K562 (cell line): ENCODE measurements around the gene CD68. TPM values are rescaled to one million over a fixed set of nuclear protein-coding genes. Genes with fewer than 3 reads are reported as not detected.
A peak's percentile ranks its signal among the peaks of the same experiment; 100 is the strongest.

Source experiments
- ARID1B ChIP-seq: fragments of 450-650 bp; IDR thresholded peaks from 2 replicates; pipeline ENCODE4 v1.6.1; 2016; ENCODE audit warnings: antibody characterized with exemption, mild to moderate bottlenecking, inconsistent platforms
- BACH1 ChIP-seq: fragments of 200-800 bp; sonication (Bioruptor generic); IDR thresholded peaks from 2 replicates; pipeline ENCODE4 v1.6.1; 2016; ENCODE audit warnings: missing genetic modification characterization, missing compliant biosample characterization
- CREBBP ChIP-seq: IDR thresholded peaks from one replicate; pipeline ENCODE4 v1.6.1; 2012; ENCODE audit warnings: low read depth, mild to moderate bottlenecking, control low read depth, inconsistent platforms, low read length
- CTBP1 ChIP-seq: fragments of 450-650 bp; IDR thresholded peaks from 2 replicates; pipeline ENCODE4 v1.6.1; 2016; ENCODE audit warnings: borderline replicate concordance
- EHMT2 ChIP-seq: fragments of 450-650 bp; IDR thresholded peaks from 2 replicates; pipeline ENCODE4 v1.6.1; 2018; ENCODE audit warnings: antibody characterized with exemption
- FOXK1 ChIP-seq: sonication (generic); formaldehyde crosslinking; IDR thresholded peaks from 2 replicates; pipeline ENCODE4 v1.8.0; 2022; ENCODE audit warnings: missing genetic modification reagents, mild to moderate bottlenecking, borderline replicate concordance
- GTF2B ChIP-seq: IDR thresholded peaks from 2 replicates; pipeline ENCODE4 v1.6.1; 2011; ENCODE audit not compliant: insufficient read length; ENCODE audit errors: extremely low read depth
- MYBL2 ChIP-seq, 2 experiments: fragments of 450-650 bp in 1 of 2; sonication (generic) in 1 of 2; formaldehyde crosslinking in 1 of 2; IDR thresholded peaks; 2 replicates each; pipeline versions ENCODE4 v1.6.1 to v1.8.1; 2017 to 2022; ENCODE audit warnings: borderline replicate concordance in 1 of 2, inconsistent platforms in 1 of 2, low read depth in 1 of 2, mild to moderate bottlenecking in 1 of 2, missing genetic modification reagents in 1 of 2, moderate library complexity in 1 of 2
- MYNN ChIP-seq, 2 experiments: sonication (generic); formaldehyde crosslinking in 1 of 2; IDR thresholded peaks; 2 replicates each; pipeline versions ENCODE4 v1.5.0 to v1.6.1; 2016 to 2020; ENCODE audit warnings: antibody characterized with exemption in 1 of 2, missing genetic modification reagents in 1 of 2
- NRF1 ChIP-seq, 2 experiments: fragments of 450-650 bp; IDR thresholded peaks in 1 of 2; conservative IDR thresholded peaks in 1 of 2; 2 replicates each; pipeline ENCODE4 v1.6.1; 2014; ENCODE audit warnings: mild to moderate bottlenecking in 2 of 2
- PML ChIP-seq: IDR thresholded peaks from 2 replicates; pipeline ENCODE4 v1.6.1; 2012; ENCODE audit warnings: low read length, inconsistent platforms
- POLR2AphosphoS2 ChIP-seq: IDR thresholded peaks from 2 replicates; pipeline ENCODE4 v1.6.1; 2012; ENCODE audit warnings: low read length, improper control_type of control experiment
- POLR3A ChIP-seq: IDR thresholded peaks from 2 replicates; pipeline ENCODE4 v1.6.1; 2011; ENCODE audit warnings: borderline replicate concordance, mild to moderate bottlenecking, moderate library complexity; ENCODE audit not compliant: insufficient read length, insufficient read depth; ENCODE audit errors: extremely low read depth
- SMAD3 ChIP-seq: fragments of 450-650 bp; formaldehyde crosslinking; conservative IDR thresholded peaks from 2 replicates; pipeline ENCODE4 v1.4.0; 2020; ENCODE audit warnings: mild to moderate bottlenecking
- SMAD4 ChIP-seq: fragments of 250-450 bp; sonication (Bioruptor Pico); conservative IDR thresholded peaks from 2 replicates; pipeline ENCODE4 v1.8.0; 2021; ENCODE audit warnings: inconsistent platforms, mild to moderate bottlenecking, moderate library complexity
- SP1 ChIP-seq: sonication (generic); formaldehyde crosslinking; IDR thresholded peaks from 2 replicates; pipeline ENCODE4 v1.8.1; 2022; ENCODE audit warnings: mild to moderate bottlenecking, missing genetic modification reagents
- YY1 ChIP-seq, 3 experiments: IDR thresholded peaks; 2 replicates each; pipeline ENCODE4 v1.6.1; 2011; ENCODE audit warnings: low read length in 2 of 3, mild to moderate bottlenecking in 2 of 3, moderate library complexity in 2 of 3, borderline replicate concordance in 1 of 3, control low read depth in 1 of 3, low read depth in 1 of 3; ENCODE audit not compliant: insufficient read depth in 3 of 3, insufficient replicate concordance in 2 of 3, control insufficient read depth in 1 of 3, insufficient read length in 1 of 3; ENCODE audit errors: extremely low read depth in 1 of 3
- ZNF197 ChIP-seq: fragments of 200-800 bp; sonication (Bioruptor generic); IDR thresholded peaks from 2 replicates; pipeline ENCODE4 v1.6.1; 2016; ENCODE audit warnings: low read depth, missing genetic modification characterization, missing compliant biosample characterization
- ZNF232 ChIP-seq: sonication (generic); formaldehyde crosslinking; IDR thresholded peaks from 2 replicates; pipeline ENCODE4 v1.8.0; 2022; ENCODE audit warnings: mild to moderate bottlenecking, missing genetic modification reagents
- ZNF561 ChIP-seq: fragments of 450-650 bp; formaldehyde crosslinking; conservative IDR thresholded peaks from 2 replicates; pipeline ENCODE4 v1.4.0; 2020; ENCODE audit warnings: mild to moderate bottlenecking, moderate library complexity
- ZSCAN32 ChIP-seq: fragments of 450-650 bp; formaldehyde crosslinking; IDR thresholded peaks from 2 replicates; pipeline ENCODE4 v1.4.0; 2020; ENCODE audit warnings: mild to moderate bottlenecking, moderate library complexity
- polyA plus RNA-seq, 8 experiments: library from polyadenylated mRNA; depleted of rRNA in 4 of 8; stranded (reverse) in 5 of 8; unstranded in 3 of 8; fragments of >200 nt; fragmentation: Nextera tagmentation in 2 of 8; fragmentation: Illumina TruSeq in 1 of 8; extraction: Ambion mirVana in 2 of 8; extraction: Trizol in 1 of 8; gene quantifications; 2 replicates each; pipeline versions ENCODE4 v1.2.1 to v1.2.3, GENCODE V29; 2011 to 2014; ENCODE audit warnings: inconsistent platforms in 1 of 8, missing spikeins in 1 of 8
- total RNA-seq, 7 experiments: library from RNA; depleted of rRNA in 6 of 7; stranded (reverse); fragments of >200 nt in 6 of 7; fragmentation: Illumina TruSeq in 2 of 7; extraction: Trizol in 2 of 7; gene quantifications; 2 replicates each; pipeline versions ENCODE4 v1.2.1 to v1.2.3, GENCODE V29; 2011 to 2021; ENCODE audit warnings: low replicate concordance in 1 of 7
- TF ChIP-seq, protein P1 (sequence below): sonication (generic); formaldehyde crosslinking; IDR thresholded peaks from 2 replicates; pipeline ENCODE4 v1.8.0; 2022; ENCODE audit warnings: mild to moderate bottlenecking, missing genetic modification reagents, borderline replicate concordance
- TF ChIP-seq, protein P2 (sequence below): fragments of 450-650 bp; IDR thresholded peaks from 2 replicates; pipeline ENCODE4 v1.6.1; 2016

The CD68 gene
- total and polyA plus RNA-seq, 9 of the 15 experiments (the other 6 are each of a cell fraction or from before 2014, with no cell fraction given): 28.2 to 89.8 (median 37.7) TPM

GRCh38 chr17:7579001-7579833 lies at the start of gene CD68 (continued):
- TF ChIP-seq MYNN (IDR thresholded peaks at IDR 0.05) (peak; percentile 66; the same call in 1 of the 2 replicates), MYNN (CRISPR knock-in tag; IDR thresholded peaks at IDR 0.05) (no peak), POLR3A (no peak), ARID1B (peak; percentile 16; the same call in 1 of the 2 replicates), POLR2AphosphoS2 (peak; percentile 100), MYBL2 (IDR thresholded peaks at IDR 0.05; ENCODE audit: low read depth) (no peak), MYBL2 (CRISPR knock-in tag; IDR thresholded peaks at IDR 0.05; ENCODE audit: borderline replicate concordance) (no peak), ZSCAN32 (CRISPR knock-in tag) (peak; percentile 23; the same call in 1 of the 2 replicates), FOXK1 (peak; percentile 95), SMAD3 (CRISPR knock-in tag) (no peak), SMAD4 (no peak), CREBBP (no peak), BACH1 (tag) (no peak), ZNF561 (CRISPR knock-in tag) (peak; percentile 38; the same call in 1 of the 2 replicates), YY1 (IDR thresholded peaks at IDR 0.05; ENCODE audit: borderline replicate concordance in 1 of 3, control insufficient read depth in 1 of 3, extremely low read depth in 1 of 3, insufficient read depth in 3 of 3, insufficient read length in 1 of 3, insufficient replicate concordance in 2 of 3, low read depth in 1 of 3, low read length in 2 of 3) (peak in 1 of 3 experiments; percentile 42), CTBP1 (no peak), SP1 (CRISPR knock-in tag) (no peak; the same call in 1 of the 2 replicates), ZNF232 (CRISPR knock-in tag) (0 out of 2 replicates have a peak, but pooled peaks have one; percentile 52), GTF2B (no peak), ZNF197 (CRISPR knock-in tag) (0 out of 2 replicates have a peak, but pooled peaks have one; percentile 49), NRF1 (conservative IDR thresholded peaks at IDR 0.05 in 1 of 2, IDR thresholded peaks at IDR 0.05 in 1 of 2) (0 out of 4 replicates have a peak, but pooled peaks of 1 of the 2 experiments have one; percentile 19), PML (peak; percentile 76), EHMT2 (no peak)
- TF ChIP-seq, protein P1, sequence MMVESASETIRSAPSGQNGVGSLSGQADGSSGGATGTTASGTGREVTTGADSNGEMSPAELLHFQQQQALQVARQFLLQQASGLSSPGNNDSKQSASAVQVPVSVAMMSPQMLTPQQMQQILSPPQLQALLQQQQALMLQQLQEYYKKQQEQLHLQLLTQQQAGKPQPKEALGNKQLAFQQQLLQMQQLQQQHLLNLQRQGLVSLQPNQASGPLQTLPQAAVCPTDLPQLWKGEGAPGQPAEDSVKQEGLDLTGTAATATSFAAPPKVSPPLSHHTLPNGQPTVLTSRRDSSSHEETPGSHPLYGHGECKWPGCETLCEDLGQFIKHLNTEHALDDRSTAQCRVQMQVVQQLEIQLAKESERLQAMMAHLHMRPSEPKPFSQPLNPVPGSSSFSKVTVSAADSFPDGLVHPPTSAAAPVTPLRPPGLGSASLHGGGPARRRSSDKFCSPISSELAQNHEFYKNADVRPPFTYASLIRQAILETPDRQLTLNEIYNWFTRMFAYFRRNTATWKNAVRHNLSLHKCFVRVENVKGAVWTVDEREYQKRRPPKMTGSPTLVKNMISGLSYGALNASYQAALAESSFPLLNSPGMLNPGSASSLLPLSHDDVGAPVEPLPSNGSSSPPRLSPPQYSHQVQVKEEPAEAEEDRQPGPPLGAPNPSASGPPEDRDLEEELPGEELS: 0 out of 2 replicates have a peak, but pooled peaks have one; percentile 63
- TF ChIP-seq, protein P2, sequence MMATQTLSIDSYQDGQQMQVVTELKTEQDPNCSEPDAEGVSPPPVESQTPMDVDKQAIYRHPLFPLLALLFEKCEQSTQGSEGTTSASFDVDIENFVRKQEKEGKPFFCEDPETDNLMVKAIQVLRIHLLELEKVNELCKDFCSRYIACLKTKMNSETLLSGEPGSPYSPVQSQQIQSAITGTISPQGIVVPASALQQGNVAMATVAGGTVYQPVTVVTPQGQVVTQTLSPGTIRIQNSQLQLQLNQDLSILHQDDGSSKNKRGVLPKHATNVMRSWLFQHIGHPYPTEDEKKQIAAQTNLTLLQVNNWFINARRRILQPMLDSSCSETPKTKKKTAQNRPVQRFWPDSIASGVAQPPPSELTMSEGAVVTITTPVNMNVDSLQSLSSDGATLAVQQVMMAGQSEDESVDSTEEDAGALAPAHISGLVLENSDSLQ: peak; percentile 5; the same call in 1 of the 2 replicates
